Aorta (tissue), 5 donors: ENCODE measurements around the gene FNTB. TPM values are rescaled to one million over a fixed set of nuclear protein-coding genes. Genes with fewer than 3 reads are reported as not detected.
A peak's percentile ranks its signal among the peaks of the same experiment; 100 is the strongest.

Source experiments
- ATAC-seq: fragments of 200-7000 bp; cut with Tn5 transposase; one replicate; pipeline ENCODE4 v1.9.1; 2022; ENCODE audit warnings: moderate library complexity; ENCODE audit not compliant: low FRiP score
- DNase-seq, 2 donors: peaks; one replicate each; pipeline ENCODE4 v3.0.0-alpha.2; 2020
- H3K27ac ChIP-seq, 2 donors: one replicate each; pipeline ENCODE4 v1.5.1; 2013; ENCODE audit warnings: low read length in 2 of 2, mild to moderate bottlenecking in 2 of 2, moderate library complexity in 2 of 2, control low read depth in 1 of 2, inconsistent platforms in 1 of 2, low read depth in 1 of 2
- H3K27me3 ChIP-seq, 2 donors: one replicate each; pipeline ENCODE4 v1.6.1; 2013; ENCODE audit warnings: control low read depth in 1 of 2, low read length in 1 of 2, mild to moderate bottlenecking in 1 of 2, moderate library complexity in 1 of 2; ENCODE audit not compliant: insufficient read depth in 2 of 2, control insufficient read depth in 1 of 2
- H3K36me3 ChIP-seq, 2 donors: one replicate each; pipeline ENCODE4 v1.6.1; 2013; ENCODE audit warnings: control low read depth in 1 of 2, low read length in 1 of 2, mild to moderate bottlenecking in 1 of 2; ENCODE audit not compliant: insufficient read depth in 2 of 2, control insufficient read depth in 1 of 2
- H3K4me1 ChIP-seq, 2 donors: one replicate each; pipeline ENCODE4 v1.6.1; 2013; ENCODE audit warnings: low read length in 2 of 2, control low read depth in 1 of 2, mild to moderate bottlenecking in 1 of 2, moderate library complexity in 1 of 2; ENCODE audit not compliant: insufficient read depth in 2 of 2, control insufficient read depth in 1 of 2
- H3K4me3 ChIP-seq, 2 donors: one replicate each; pipeline ENCODE4 v1.5.1; 2013; ENCODE audit warnings: low read length in 2 of 2, control low read depth in 1 of 2, mild to moderate bottlenecking in 1 of 2
- H3K9me3 ChIP-seq: one replicate; pipeline ENCODE4 v1.6.1; 2013; ENCODE audit warnings: mild to moderate bottlenecking, low read length; ENCODE audit not compliant: control insufficient read depth
- WGBS, 2 donors: extraction: QIAGEN DNeasy Blood & Tissue Kit; methylation state at CpG; one replicate each; pipeline ENCODE4 v1.1.7; 2013; 5-methylcytosine and 5-hydroxymethylcytosine counted together
- intact Hi-C, 2 donors: fragments of 100-400 bp; cut with DNase I; formaldehyde crosslinking; loops; one replicate each; pipeline versions ENCODE4 v1.14.2 to v1.15.0; 2022
- polyA plus RNA-seq, 2 donors: library from polyadenylated mRNA; stranded (reverse); fragments of 200-250 nt; gene quantifications; one replicate each; pipeline ENCODE4 v1.2.3, GENCODE V29; 2013
- total RNA-seq, 2 donors: library from RNA; stranded (reverse); fragmentation: NEBNext Ultra II Directional; extraction: Animal tissue kit (Norgen Biotek cat#: 25700); gene quantifications; one replicate each; pipeline ENCODE4 v1.2.1, GENCODE V29; 2021
- donor health status: healthy with polysubstance abuse.
- donor health status: Bipolar disorder and iron deficiency.
- donor health status: DM: no; HTN: no; CAD: no.
- donor health status: DM: no; HTN: no; CAD: no.
- donor health status: DM: yes; HTN: yes; CAD: no.

Gene FNTB
- total and polyA plus RNA-seq, 4 donors, result 4.4 to 22.5 (median 10.7) TPM

- no peaks in the 10 kb centered on the region for H3K27me3 ChIP-seq
- intact Hi-C loops, result no loop called here
- H3K9me3 ChIP-seq, result no peaks in the 10 kb centered on the region
- no peak overlapping the region for H3K27ac ChIP-seq
- H3K4me1 ChIP-seq, result peaks cover 0 to 5% of the 10 kb centered on the region in 2 donors
- H3K4me3 ChIP-seq, result no peak overlapping the region
- DNase-seq (no peak), ATAC-seq (peak; percentile 3)
- no peaks in the 10 kb centered on the region for H3K36me3 ChIP-seq
- WGBS, 2 donors, result 93 to 95% methylated on average over 8 of the region's 8 CpGs
These were observed 35.4 kb upstream of the FNTB start for GRCh38 chr14:64951291-64951690.

GRCh38 chr14:64951724-64952123, 35.0 kb upstream of the FNTB start:
- Histone ChIP-seq H3K4me1 (peaks cover 0 to 5% of the 10 kb centered on the region in 2 donors), H3K27me3 (no peaks in the 10 kb centered on the region), H3K4me3 (no peak overlapping the region), H3K36me3 (no peaks in the 10 kb centered on the region), H3K9me3 (no peaks in the 10 kb centered on the region), H3K27ac (no peak overlapping the region)
- ATAC-seq, result peak; percentile 78
- intact Hi-C loops, result no loop called here
- DNase-seq, result peak in 1 of 2 donors; percentile 68

GRCh38 chr14:64952598-64953309, 33.9 kb upstream of the FNTB start:
- no peaks in the 10 kb centered on the region for H3K9me3 ChIP-seq
- intact Hi-C loops, result no loop called here
- no peak overlapping the region for H3K27ac ChIP-seq
- no peaks in the 10 kb centered on the region for H3K27me3 ChIP-seq
- DNase-seq (no peak), ATAC-seq (no peak)
- 59 to 60% methylated on average over 7 of the region's 7 CpGs for WGBS, 2 donors
- H3K36me3 ChIP-seq, result no peaks in the 10 kb centered on the region
- H3K4me1 ChIP-seq, result peaks cover 0 to 5% of the 10 kb centered on the region in 2 donors
- H3K4me3 ChIP-seq, result no peak overlapping the region

GRCh38 chr14:64953310-64953654, 33.4 kb upstream of the FNTB start:
- no peak overlapping the region for H3K27ac ChIP-seq
- peaks cover 0 to 5% of the 10 kb centered on the region in 2 donors for H3K4me1 ChIP-seq
- 68 to 77% methylated on average over 8 of the region's 8 CpGs for WGBS, 2 donors
- H3K27me3 ChIP-seq, result no peaks in the 10 kb centered on the region
- ATAC-seq (no peak), DNase-seq (no peak)
- H3K9me3 ChIP-seq, result no peaks in the 10 kb centered on the region
- H3K36me3 ChIP-seq, result no peaks in the 10 kb centered on the region
- intact Hi-C loops, result no loop called here
- no peak overlapping the region for H3K4me3 ChIP-seq

GRCh38 chr14:64953661-64954060, 33.0 kb upstream of the FNTB start:
- ATAC-seq (no peak), DNase-seq (no peak)
- no peaks in the 10 kb centered on the region for H3K9me3 ChIP-seq
- H3K36me3 ChIP-seq, result no peaks in the 10 kb centered on the region
- H3K4me3 ChIP-seq, result no peak overlapping the region
- intact Hi-C loops, result no loop called here
- peaks cover 0 to 5% of the 10 kb centered on the region in 2 donors for H3K4me1 ChIP-seq
- no peak overlapping the region for H3K27ac ChIP-seq
- H3K27me3 ChIP-seq, result no peaks in the 10 kb centered on the region
- 84 to 87% methylated on average over 6 of the region's 6 CpGs for WGBS, 2 donors

- Histone ChIP-seq H3K9me3 (no peaks in the 10 kb centered on the region), H3K36me3 (no peaks in the 10 kb centered on the region), H3K4me3 (no peak overlapping the region), H3K4me1 (peaks cover 0 to 5% of the 10 kb centered on the region in 2 donors), H3K27ac (no peak overlapping the region), H3K27me3 (no peaks in the 10 kb centered on the region)
- intact Hi-C loops, result no loop called here
- no peak for ATAC-seq
- no peak for DNase-seq
- WGBS, 2 donors, result 86 to 93% methylated on average over 9 of the region's 9 CpGs
These were observed 32.0 kb upstream of the FNTB start for GRCh38 chr14:64954491-64955240.

- peak in 1 of 2 donors; percentile 32 for DNase-seq
- 80 to 85% methylated on average over 6 of the region's 6 CpGs for WGBS, 2 donors
These were observed 31.4 kb upstream of the FNTB start for GRCh38 chr14:64955297-64955696.

GRCh38 chr14:64956697-64957406, 29.8 kb upstream of the FNTB start:
- Histone ChIP-seq H3K36me3 (no peaks in the 10 kb centered on the region), H3K4me3 (no peak overlapping the region), H3K9me3 (no peaks in the 10 kb centered on the region), H3K27me3 (no peaks in the 10 kb centered on the region), H3K4me1 (peaks cover 0 to 5% of the 10 kb centered on the region in 2 donors), H3K27ac (no peak overlapping the region)
- WGBS, 2 donors, result 74 to 77% methylated on average over 8 of the region's 8 CpGs
- DNase-seq (peak in 1 of 2 donors; percentile 49), ATAC-seq (no peak)
- intact Hi-C loops, result no loop called here

More at GRCh38 chr14:64955297-64955696, 31.4 kb upstream of the FNTB start:
- intact Hi-C loops, result no loop called here
- no peaks in the 10 kb centered on the region for H3K9me3 ChIP-seq
- no peak overlapping the region for H3K27ac ChIP-seq
- no peaks in the 10 kb centered on the region for H3K36me3 ChIP-seq
- H3K27me3 ChIP-seq, result no peaks in the 10 kb centered on the region
- peaks cover 0 to 5% of the 10 kb centered on the region in 2 donors for H3K4me1 ChIP-seq
- no peak for ATAC-seq
- no peak overlapping the region for H3K4me3 ChIP-seq
